ENCODE data around the gene PDXP.
"Not testable (repeated sequence)": the region's sequence is repeated elsewhere in the genome, so short reads cannot be mapped to it uniquely, and the experiment has no call there.

The PDXP gene

DNA sequence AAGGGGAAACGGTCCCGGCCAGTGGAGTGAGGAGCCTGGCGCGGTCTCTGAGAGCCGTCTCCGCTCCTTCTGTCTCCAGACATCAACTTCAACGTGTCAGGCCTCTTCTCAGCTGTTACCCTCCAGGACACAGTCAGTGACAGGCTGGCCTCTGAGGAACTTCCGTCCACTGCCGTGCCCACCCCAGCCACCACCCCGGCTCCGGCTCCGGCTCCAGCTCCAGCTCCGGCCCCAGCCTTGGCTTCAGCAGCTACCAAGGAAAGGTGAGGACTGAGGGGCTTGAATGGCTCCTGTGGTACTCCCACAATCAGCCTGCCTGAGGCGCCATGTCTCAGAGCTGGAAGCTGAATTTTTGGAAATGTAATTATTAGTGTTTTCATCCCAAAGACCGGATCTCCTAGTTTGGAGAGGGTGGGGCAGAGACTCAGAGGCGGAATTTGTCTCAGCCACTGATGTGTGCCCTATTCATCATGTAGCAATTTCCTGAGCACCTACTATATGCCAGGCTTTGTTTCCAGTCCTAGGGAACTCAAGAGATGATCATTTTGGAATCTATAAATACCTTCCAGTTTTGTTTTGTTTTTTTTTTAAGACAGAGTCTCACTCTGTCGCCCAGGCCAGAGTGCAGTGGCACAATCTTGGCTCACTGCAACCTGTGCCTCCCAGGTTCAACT lies 7.9 kb upstream of the PDXP start:
- DNase-seq: no peak

DNA sequence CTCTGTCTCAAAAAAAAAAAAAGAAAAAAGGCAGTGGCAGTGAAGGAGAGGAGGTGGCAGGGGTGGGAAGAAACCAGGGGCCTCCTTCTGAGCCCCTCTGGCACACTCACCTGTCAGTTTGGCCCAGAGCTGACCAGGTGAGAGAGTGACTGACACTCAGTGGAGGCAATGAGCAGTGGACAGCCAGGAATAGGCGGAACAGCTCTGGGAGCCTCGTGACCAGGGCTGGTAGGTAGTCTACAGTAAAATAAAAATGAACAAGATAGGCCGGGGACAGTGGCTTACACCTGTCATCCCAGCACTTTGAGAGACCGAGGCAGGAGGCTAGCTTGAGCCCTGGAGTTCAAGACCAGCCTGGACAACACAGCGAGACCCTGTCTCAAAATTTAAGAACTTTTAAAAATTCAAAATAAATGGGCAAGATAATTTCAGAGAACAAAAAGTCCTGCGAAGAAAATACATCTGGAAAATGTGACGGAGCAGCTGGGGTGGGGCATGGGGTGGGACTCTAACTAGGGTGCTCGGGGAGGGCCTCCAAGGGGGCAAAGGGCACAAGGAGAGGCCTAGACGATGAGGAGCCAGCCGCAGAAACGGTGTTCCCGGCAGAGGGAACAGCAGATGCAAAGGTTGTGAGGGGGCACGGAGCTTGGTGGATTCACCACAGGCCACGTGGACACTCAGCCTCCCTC lies 3.8 kb upstream of the PDXP start:
- no peak for DNase-seq

- no peak for DNase-seq
These were observed 3.3 kb upstream of the PDXP start for GRCh38 chr22:37655252-37655563.

DNA sequence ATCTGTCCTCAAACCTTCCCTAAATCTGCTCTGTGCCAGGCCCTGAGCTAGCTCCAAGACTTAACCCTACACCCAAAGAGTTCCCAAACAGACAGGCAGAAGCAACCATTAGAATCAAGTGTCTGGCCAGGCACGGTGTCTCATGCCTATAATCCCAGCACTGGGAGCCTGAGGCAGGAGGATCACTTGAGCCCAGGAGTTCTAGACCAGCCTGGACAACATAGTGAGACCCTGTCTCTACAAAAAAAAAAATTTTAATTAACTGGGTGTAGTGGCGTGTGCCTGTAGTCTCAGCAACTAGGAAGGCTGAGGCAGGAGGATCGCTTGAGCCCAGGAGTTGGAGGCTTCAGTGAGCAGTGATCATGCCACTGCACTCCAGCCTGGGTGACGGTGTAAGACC lies 1.9 kb upstream of the PDXP start:
- not testable (repeated sequence) for DNase-seq

GRCh38 chr22:37657590-37658132 lies 862 bp upstream of the PDXP start:
- DNase-seq: no peak

DNA sequence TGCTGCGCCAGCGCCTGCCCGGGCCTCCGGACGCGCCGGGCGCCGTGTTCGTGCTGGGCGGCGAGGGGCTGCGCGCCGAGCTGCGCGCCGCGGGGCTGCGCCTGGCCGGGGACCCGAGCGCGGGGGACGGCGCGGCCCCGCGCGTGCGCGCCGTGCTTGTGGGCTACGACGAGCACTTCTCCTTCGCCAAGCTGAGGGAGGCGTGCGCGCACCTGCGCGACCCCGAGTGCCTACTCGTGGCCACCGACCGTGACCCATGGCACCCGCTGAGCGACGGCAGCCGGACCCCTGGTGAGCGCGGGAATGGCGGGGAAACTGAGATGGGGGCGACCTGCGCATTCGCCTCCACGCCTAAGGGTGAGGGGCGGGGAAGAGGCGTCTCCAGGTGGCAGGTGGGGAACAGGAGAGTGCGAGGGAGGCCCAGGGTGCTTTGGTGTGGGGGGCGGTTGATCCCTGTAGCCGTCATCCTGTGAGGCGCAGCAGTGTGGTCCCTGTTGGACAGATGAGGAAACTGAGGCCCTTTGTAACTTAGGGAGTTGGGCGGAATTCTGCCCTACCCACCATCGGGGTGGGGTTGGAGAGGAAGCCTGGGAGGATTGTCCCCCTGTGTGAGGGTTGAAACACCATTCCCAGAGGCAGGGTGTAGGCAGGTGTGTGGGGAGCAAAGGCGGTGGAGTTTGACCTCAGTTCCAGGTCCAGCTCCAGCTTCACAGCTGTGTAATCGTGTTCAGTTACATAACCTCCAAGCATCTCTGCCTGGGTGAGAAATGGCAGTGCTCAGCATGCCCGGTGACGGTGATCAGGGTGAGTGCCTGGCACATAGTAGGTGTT lies 758 bp downstream of the PDXP start:
- no peak for DNase-seq

DNA sequence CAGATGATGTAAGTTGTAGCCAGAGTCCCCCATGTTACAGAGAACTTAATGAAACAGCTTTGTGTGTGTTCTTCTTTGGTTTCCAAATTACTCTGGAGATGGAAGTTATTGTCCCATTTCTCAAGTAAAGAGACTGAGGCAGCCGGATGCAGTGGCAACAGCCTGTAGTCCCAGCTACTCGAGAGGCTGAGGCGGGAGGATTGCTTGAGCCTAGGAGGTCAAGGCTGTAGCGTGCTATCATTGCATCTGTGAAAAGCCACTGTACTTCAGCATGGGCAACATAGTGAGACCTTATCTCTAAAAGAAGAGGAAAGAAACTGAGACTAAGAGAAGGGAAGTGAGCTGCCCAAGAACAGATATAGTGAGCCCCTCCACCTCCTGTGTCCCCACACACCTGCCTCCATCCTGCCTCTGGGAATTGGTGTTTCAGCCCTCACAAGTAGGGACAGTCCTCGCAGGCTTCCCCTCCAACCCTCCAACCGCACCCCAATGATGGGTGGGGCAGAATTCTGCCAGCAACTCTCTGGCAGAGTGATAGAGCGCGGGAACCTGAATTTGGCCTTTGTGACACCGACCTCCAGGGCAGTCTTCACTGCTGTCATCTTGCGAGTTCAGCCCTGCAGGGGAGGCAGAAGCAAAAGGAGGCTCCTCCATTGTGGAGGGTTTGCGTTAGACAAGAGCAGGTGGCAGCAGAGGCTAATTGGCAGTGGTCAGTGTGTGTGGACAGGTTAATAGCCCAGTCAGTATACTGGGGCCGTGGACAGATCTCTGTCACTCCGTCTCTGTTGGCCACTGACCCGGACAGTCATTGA lies 1.6 kb downstream of the PDXP start:
- no peak for DNase-seq

DNA sequence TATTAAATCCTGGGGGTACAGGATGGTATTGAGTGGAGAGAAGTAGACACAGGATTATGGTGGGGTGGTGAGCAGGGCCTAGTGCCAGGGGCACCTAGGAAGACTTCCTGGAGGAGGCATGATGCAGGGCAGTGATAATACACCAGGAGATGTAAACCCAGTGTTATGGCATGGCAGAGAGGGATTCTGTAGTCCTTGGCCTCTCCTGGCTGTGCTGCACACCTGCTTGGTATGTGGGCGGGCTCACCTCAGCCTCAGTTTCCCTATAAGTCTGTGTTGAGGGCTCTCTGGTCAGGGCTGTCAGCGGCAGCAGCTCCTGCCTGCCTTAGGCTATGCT lies 2.2 kb downstream of the PDXP start:
- DNase-seq: no peak

DNA sequence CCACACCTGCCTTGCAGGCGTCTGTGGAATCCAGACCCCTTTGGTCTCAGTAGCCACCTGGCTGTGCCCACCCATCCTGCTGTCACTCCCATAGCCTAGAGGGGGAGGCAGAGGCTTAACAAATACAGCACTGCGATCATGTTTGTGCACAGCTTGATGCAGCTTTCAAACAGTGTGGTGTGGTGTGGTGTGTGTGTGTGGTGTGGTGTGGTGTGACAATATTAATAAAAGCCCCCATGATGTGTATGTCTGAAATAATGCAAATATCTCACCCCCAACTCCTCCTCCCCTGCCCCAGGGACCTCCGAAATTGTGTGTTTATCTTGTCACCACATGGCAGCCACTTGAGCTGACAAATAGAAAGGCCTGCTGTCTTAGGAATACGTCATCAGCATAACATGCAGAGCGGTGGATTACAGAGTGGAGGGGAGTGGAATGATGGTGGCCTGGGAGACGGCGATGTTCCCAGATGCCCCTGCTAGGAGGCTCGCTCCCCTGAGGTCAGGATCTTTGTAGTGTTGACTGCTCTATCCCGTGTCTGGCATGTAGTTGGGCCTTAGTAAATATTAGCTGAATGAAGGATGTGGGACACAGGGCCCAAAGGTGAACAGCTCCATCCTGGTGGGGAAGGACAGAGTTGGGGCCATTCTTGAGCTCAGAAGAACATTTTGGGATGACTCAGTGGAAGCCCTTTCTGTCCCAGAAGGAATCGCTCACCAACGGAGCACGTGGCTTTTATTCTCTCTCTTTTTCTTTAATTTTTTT lies 2.8 kb downstream of the PDXP start:
- peak; percentile 79 for DNase-seq

DNA sequence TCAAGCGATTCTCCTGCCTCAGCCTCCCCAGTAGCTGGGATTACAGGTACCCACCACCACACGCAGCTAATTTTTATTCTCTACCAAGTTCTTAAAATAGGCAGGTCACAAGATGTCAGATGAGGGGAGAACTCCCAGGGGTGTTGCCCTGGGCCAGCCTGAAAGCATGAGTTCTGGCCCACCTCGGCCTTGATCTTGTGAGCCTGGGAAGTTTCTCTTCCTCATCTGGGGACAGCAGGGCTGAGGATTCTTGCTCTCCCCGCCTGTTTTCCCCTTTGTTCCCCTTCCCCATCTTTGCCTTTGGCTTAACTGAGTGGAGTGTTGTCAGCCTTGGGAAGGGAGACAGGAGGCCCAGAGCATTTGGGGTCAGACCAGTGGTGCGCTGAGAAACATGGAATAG lies 3.5 kb downstream of the PDXP start:
- DNase-seq: no peak

DNA sequence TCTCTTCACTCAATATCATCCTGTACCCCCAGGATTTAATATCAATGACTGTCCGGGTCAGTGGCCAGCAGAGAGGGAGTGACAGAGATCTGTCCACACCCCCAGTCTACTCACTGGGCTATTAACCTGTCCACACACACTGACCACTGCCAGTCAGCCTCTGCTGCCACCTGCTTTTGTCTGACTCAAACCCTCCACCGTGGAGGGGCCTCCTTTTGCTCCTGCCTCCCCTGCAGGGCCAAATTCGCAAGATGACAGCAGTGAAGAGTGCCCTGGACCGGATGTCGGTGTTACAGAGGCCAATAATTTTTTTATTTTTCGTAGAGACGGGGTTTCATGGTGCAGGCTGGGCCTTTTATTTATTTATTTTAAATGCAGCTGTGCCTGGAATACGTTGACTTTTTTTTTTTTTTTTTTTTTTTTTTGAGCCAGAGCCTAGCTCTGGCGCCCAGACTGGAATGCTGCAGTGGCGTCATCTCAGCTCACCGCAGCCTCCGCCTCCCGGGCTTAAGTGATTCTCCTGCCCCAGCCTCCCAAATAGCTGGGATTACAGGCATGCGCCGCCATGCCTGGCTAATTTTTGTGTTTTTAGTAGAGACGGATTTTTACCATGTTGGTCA lies 5.1 kb downstream of the PDXP start:
- no peak for DNase-seq

- DNase-seq: no peak
These were observed 6.0 kb downstream of the PDXP start for GRCh38 chr22:37664249-37665101.

DNA sequence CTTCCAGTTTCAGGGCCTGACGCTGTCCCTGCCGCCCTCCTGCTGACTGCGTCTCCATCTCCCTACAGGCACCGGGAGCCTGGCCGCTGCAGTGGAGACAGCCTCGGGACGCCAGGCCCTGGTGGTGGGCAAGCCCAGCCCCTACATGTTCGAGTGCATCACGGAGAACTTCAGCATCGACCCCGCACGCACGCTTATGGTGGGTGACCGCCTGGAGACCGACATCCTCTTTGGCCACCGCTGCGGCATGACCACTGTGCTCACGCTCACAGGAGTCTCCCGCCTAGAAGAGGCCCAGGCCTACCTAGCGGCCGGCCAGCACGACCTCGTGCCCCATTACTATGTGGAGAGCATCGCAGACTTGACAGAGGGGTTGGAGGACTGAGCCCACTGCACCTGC lies 7.0 kb downstream of the PDXP start:
- DNase-seq: no peak

GRCh38 chr22:37669586-37669985 lies 11.1 kb downstream of the PDXP start:
- no peak for DNase-seq

DNA sequence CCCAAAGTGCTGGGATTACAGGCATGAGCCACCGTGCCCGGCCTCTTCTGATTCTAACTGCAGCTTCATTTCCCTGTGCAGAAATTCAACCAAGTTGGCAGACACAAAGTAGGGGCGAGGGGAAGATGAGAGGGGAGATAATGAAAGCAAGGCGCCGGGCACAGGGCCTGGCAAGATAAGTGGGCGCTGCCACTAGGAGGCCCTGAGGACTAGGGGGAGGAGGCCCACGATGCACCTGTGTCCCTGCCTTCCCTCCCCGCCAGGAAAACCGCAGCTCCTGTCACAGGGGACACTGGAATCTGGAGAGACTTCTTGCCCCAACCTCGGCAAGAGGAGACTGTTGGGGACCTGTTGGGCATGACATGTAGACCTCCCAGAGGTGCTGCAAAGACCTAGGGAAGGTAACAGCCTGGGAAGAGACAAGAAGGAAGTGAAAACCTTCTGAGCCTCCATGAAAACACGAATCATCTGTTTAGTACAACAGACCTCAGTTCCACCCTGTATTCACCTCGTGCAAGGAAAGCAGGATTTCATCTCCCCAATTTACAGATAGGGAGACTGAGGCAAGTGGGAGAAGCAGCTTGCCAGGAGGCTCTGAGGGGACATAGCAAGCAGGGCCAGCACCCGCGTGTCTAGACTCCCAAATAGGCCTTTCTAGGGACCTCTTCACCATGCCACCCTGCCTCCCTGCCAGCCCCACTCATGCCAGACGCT lies 13.8 kb downstream of the PDXP start:
- no peak for DNase-seq

DNA sequence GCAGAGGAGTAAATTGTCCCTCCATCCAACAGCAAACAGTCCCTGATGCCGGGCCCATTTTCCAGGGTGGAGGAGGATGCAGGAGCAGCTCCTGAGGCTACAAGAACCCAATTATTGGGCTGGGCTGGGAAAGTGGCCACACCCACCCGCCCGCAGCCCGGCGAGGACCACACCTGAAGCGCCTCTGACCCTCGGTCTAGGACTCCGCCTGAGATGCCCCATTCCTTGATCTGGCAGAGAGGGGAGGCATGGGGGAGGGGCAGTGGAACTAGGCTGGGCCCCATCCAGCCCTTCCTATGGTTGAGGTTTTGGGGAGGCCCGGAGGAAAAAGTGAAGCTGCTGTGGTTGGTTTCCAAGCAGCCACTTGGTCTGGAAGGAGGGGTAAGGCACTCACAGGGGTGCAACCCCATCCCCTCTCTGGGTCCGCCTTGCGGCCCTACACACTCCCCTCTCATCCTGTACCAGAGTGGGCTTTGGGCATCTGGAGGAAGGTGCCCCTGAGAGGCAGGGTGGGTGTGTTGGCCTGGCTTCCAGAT lies 14.5 kb downstream of the PDXP start:
- DNase-seq: no peak

GRCh38 chr22:37674248-37674647 lies 15.7 kb downstream of the PDXP start:
- no peak for DNase-seq

GRCh38 chr22:37674951-37675929 lies 16.7 kb downstream of the PDXP start, which contains the start of gene LGALS1:
LGALS1 (plus strand) TSS chr22:37675636; CDS start chr22:37675703, 67 bp downstream.
- DNase-seq: no peak

Measured in retina (tissue), 1 donor.